K562 (cell line): Measurements from ENCODE around the gene DERL3. TPM values are rescaled to one million over a fixed set of nuclear protein-coding genes. Genes with fewer than 3 reads are reported as not detected.
A peak's percentile ranks its signal among the peaks of the same experiment; 100 is the strongest.

Source experiments
- ATAC-seq: fragments of 200-7000 bp; cut with Tn5 transposase; 3 replicates; pipeline ENCODE4 v1.9.1; 2020; ENCODE audit warnings: moderate library complexity
- BruUV-seq: library from RNA; stranded (reverse); fragments of 400-500 nt; replicated peaks from 2 replicates; lab custom pipeline; 2021; lab: Mats Ljungman, UMichigan
- CTCF ChIA-PET: fragments of 300-600 bp; formaldehyde crosslinking; extraction: SDS; loops from one replicate; lab custom pipeline; 2021; ENCODE audit warnings: low intra/inter-chr PET ratio; lab: Yijun Ruan, JAX
- POLR2A ChIA-PET: fragments of 300-600, 350-650 bp; sonication (Branson Sonifier 250); formaldehyde crosslinking; extraction: SDS; loops from one replicate; lab custom pipeline; 2021; ENCODE audit warnings: antibody characterized with exemption, inconsistent platforms; lab: Yijun Ruan, JAX
- DNase-seq, 4 experiments: peaks; one replicate each; pipeline versions ENCODE4 v3.0.0 to v3.0.0-alpha.2; 2011 to 2018; ENCODE audit warnings: low spot score in 3 of 4, mixed read lengths in 3 of 4; ENCODE audit errors: extremely low read depth in 1 of 4
- FAIRE-seq: peaks from 2 replicates; lab custom pipeline; 2011; peaks lifted over from hg19 to GRCh38; lab: Jason Lieb, UNC
- H2AFZ ChIP-seq: 2 replicates; pipeline ENCODE4 v1.6.0; 2011; ENCODE audit warnings: low read depth, low read length, control low read depth, inconsistent platforms
- H3K27ac ChIP-seq: fragments of 200-600 bp; 3 replicates; pipeline ENCODE4 v1.8.0; 2011; ENCODE audit warnings: low read depth, mild to moderate bottlenecking, control low read depth, inconsistent platforms, low read length, moderate library complexity, mixed read lengths; ENCODE audit errors: extremely low read depth
- H3K27me3 ChIP-seq, 2 experiments: fragments of 300-600 bp in 1 of 2; 2 replicates in 1 of 2; 3 replicates in 1 of 2; pipeline versions ENCODE4 v1.6.0 to v1.8.0; 2011; ENCODE audit warnings: inconsistent platforms in 2 of 2, low read length in 2 of 2, mild to moderate bottlenecking in 1 of 2, mixed read lengths in 1 of 2, moderate library complexity in 1 of 2; ENCODE audit not compliant: control insufficient read depth in 2 of 2, insufficient read depth in 2 of 2
- H3K36me3 ChIP-seq: fragments of 300-600 bp; 3 replicates; pipeline ENCODE4 v1.8.0; 2011; ENCODE audit warnings: mild to moderate bottlenecking, low read length, inconsistent platforms; ENCODE audit not compliant: control insufficient read depth, insufficient read depth
- H3K4me1 ChIP-seq, 2 experiments: fragments of 200-600 bp in 1 of 2; replicated peaks in 1 of 2; 2 replicates in 1 of 2; 3 replicates in 1 of 2; pipeline versions ENCODE4 v1.5.1 to v1.8.0; 2011; ENCODE audit warnings: inconsistent platforms in 2 of 2, low read length in 2 of 2, mild to moderate bottlenecking in 1 of 2, mixed read lengths in 1 of 2, moderate library complexity in 1 of 2; ENCODE audit not compliant: control insufficient read depth in 2 of 2, insufficient read depth in 2 of 2
- H3K4me2 ChIP-seq: 2 replicates; pipeline ENCODE4 v1.6.1; 2011; ENCODE audit warnings: low read length, control low read depth, inconsistent platforms, mixed read lengths; ENCODE audit not compliant: insufficient read depth
- H3K4me3 ChIP-seq: fragments of 200-600 bp; sonication (generic), shearing (Covaris generic); 2 replicates; pipeline ENCODE4 v1.5.1; 2016; ENCODE audit warnings: control low read depth, inconsistent platforms
- H3K79me2 ChIP-seq: fragments of 200-600 bp; 3 replicates; pipeline ENCODE4 v1.8.0; 2011; ENCODE audit warnings: low read length, inconsistent platforms; ENCODE audit not compliant: control insufficient read depth, insufficient read depth
- H3K9ac ChIP-seq, 2 experiments: 2 replicates each; pipeline versions ENCODE4 v1.6.0 to v1.6.1; 2011; ENCODE audit warnings: low read depth in 2 of 2, low read length in 2 of 2, control low read depth in 1 of 2, inconsistent platforms in 1 of 2, mild to moderate bottlenecking in 1 of 2, mixed read lengths in 1 of 2; ENCODE audit not compliant: insufficient read depth in 1 of 2
- H3K9me1 ChIP-seq: one replicate; pipeline ENCODE4 v1.6.0; 2011; ENCODE audit warnings: inconsistent platforms, mild to moderate bottlenecking, low read length, moderate library complexity; ENCODE audit not compliant: control insufficient read depth, insufficient read depth
- H3K9me3 ChIP-seq: replicated peaks from 2 replicates; pipeline ENCODE4 v1.5.1; 2011; ENCODE audit warnings: low read depth, low read length, inconsistent platforms; ENCODE audit not compliant: control insufficient read depth, insufficient read depth
- H4K20me1 ChIP-seq: replicated peaks from 2 replicates; pipeline ENCODE4 v1.6.1; 2011; ENCODE audit warnings: low read length, inconsistent platforms, mixed read lengths; ENCODE audit not compliant: control insufficient read depth, insufficient read depth
- E2F4 ChIP-seq: sonication (generic); formaldehyde crosslinking; IDR thresholded peaks from 2 replicates; pipeline ENCODE4 v1.8.0; 2022; ENCODE audit warnings: mild to moderate bottlenecking, low read depth, missing genetic modification reagents
- E2F6 ChIP-seq, 2 experiments: IDR thresholded peaks; 2 replicates each; pipeline ENCODE4 v1.6.1; 2011; ENCODE audit warnings: borderline replicate concordance in 1 of 2, control low read depth in 1 of 2, low read depth in 1 of 2, low read length in 1 of 2, mild to moderate bottlenecking in 1 of 2, mixed read lengths in 1 of 2, moderate library complexity in 1 of 2; ENCODE audit not compliant: insufficient read depth in 1 of 2, insufficient read length in 1 of 2, poor library complexity in 1 of 2, severe bottlenecking in 1 of 2; ENCODE audit errors: extremely low read depth in 1 of 2
- HDGF ChIP-seq: fragments of 450-650 bp; IDR thresholded peaks from 2 replicates; pipeline ENCODE4 v1.6.1; 2016
- HNRNPLL ChIP-seq: fragments of 200-400 bp; formaldehyde crosslinking; IDR thresholded peaks from 2 replicates; pipeline ENCODE4 v1.6.1; 2017; ENCODE audit warnings: low read length, low read depth, mild to moderate bottlenecking; ENCODE audit not compliant: poor library complexity, severe bottlenecking
- KDM5B ChIP-seq: fragments of 200-600 bp; sonication (generic); IDR thresholded peaks from 2 replicates; pipeline ENCODE4 v1.6.1; 2012; ENCODE audit warnings: low read depth, mild to moderate bottlenecking, moderate library complexity, low read length, control low read depth, inconsistent platforms; ENCODE audit not compliant: insufficient replicate concordance
- KLF10 ChIP-seq: fragments of 250-450 bp; sonication (Bioruptor Pico); IDR thresholded peaks from 2 replicates; pipeline ENCODE4 v1.6.1; 2021; ENCODE audit warnings: matching md5 sums
- MAFK ChIP-seq: IDR thresholded peaks from 2 replicates; pipeline ENCODE4 v1.6.1; 2011; ENCODE audit warnings: low read length, improper control_type of control experiment
- MAX ChIP-seq: sonication (generic); formaldehyde crosslinking; IDR thresholded peaks from 2 replicates; pipeline ENCODE4 v1.9.0; 2022; ENCODE audit warnings: mild to moderate bottlenecking, missing genetic modification reagents
- NCOR1 ChIP-seq: fragments of 450-650 bp; IDR thresholded peaks from 2 replicates; pipeline ENCODE4 v1.6.1; 2016; ENCODE audit warnings: mild to moderate bottlenecking, moderate library complexity
- POLR2G ChIP-seq: fragments of 200-400 bp; formaldehyde crosslinking; IDR thresholded peaks from 2 replicates; pipeline ENCODE4 v1.6.1; 2017; ENCODE audit warnings: low read depth, mild to moderate bottlenecking, antibody characterized with exemption, low read length, moderate library complexity
- SAP30 ChIP-seq: fragments of 200-600 bp; sonication (generic); IDR thresholded peaks from 2 replicates; pipeline ENCODE4 v1.6.1; 2012; ENCODE audit warnings: borderline replicate concordance, low read depth, mild to moderate bottlenecking, moderate library complexity, low read length, control low read depth, inconsistent platforms; ENCODE audit not compliant: insufficient read depth, poor library complexity, severe bottlenecking
- TFE3 ChIP-seq: fragments of 450-650 bp; formaldehyde crosslinking; IDR thresholded peaks from 2 replicates; pipeline ENCODE4 v1.4.0; 2020; ENCODE audit warnings: mild to moderate bottlenecking, mixed read lengths
- THAP12 ChIP-seq: fragments of 250-450 bp; sonication (Bioruptor Pico); IDR thresholded peaks from 2 replicates; pipeline ENCODE4 v1.9.0; 2021; ENCODE audit warnings: mild to moderate bottlenecking, inconsistent platforms
- WGBS: fragments of 100-300 bp; shearing (Covaris generic); methylation state at CpG from one replicate; pipeline ENCODE4 v1.1.6; 2016; ENCODE audit warnings: low coverage, mixed read lengths; ENCODE audit not compliant: insufficient coverage; ENCODE audit errors: missing lambda C conversion rate; 5-methylcytosine and 5-hydroxymethylcytosine counted together
- in situ Hi-C: fragments of 300-500 bp; cut with MboI; formaldehyde crosslinking; loops from 4 replicates; pipeline ENCODE4 v1.15.0; 2018; ENCODE audit warnings: inconsistent platforms, mixed read lengths
- intact Hi-C: fragments of 100-400 bp; cut with micrococcal nuclease; formaldehyde crosslinking; loops from 2 replicates; pipeline ENCODE4 v1.14.2; 2022
- polyA plus RNA-seq, 8 experiments: library from polyadenylated mRNA; depleted of rRNA in 4 of 8; stranded (reverse) in 5 of 8; unstranded in 3 of 8; fragments of >200 nt; fragmentation: Nextera tagmentation in 2 of 8; fragmentation: Illumina TruSeq in 1 of 8; extraction: Ambion mirVana in 2 of 8; extraction: Trizol in 1 of 8; gene quantifications; 2 replicates each; pipeline versions ENCODE4 v1.2.1 to v1.2.3, GENCODE V29; 2011 to 2014; ENCODE audit warnings: inconsistent platforms in 1 of 8, missing spikeins in 1 of 8
- total RNA-seq, 7 experiments: library from RNA; depleted of rRNA in 6 of 7; stranded (reverse); fragments of >200 nt in 6 of 7; fragmentation: Illumina TruSeq in 2 of 7; extraction: Trizol in 2 of 7; gene quantifications; 2 replicates each; pipeline versions ENCODE4 v1.2.1 to v1.2.3, GENCODE V29; 2011 to 2021; ENCODE audit warnings: low replicate concordance in 1 of 7

DERL3 gene
- total and polyA plus RNA-seq, 9 of the 15 experiments (the other 6 are each of a cell fraction or from before 2014, with no cell fraction given): 1.3 to 12.4 (median 4.8) TPM

- Histone ChIP-seq H3K4me1 (peaks cover 2 to 43% of the 10 kb centered on the region in 2 experiments; a peak in 4 of 5 replicates), H3K9me1 (no peaks in the 10 kb centered on the region), H2AFZ (no peak overlapping the region; the same call in 1 of the 2 replicates), H3K4me3 (peak overlapping the region; percentile 51), H3K27me3 (no peaks in the 10 kb centered on the region), H3K9me3 (no peaks in the 10 kb centered on the region), H3K4me2 (peak overlapping the region; percentile 79), H4K20me1 (no peaks in the 10 kb centered on the region; the same call in 1 of the 2 replicates), H3K9ac (peak overlapping the region; percentile 55 to 87; a peak in 3 of 4 replicates), H3K79me2 (no peaks in the 10 kb centered on the region), H3K27ac (no peak overlapping the region), H3K36me3 (peaks cover 29% of the 10 kb centered on the region; the same call in 2 of the 3 replicates)
- CTCF ChIA-PET: no interaction called here
- no TSS peak for BruUV-seq
- intact Hi-C loops: no loop called here
- in situ Hi-C loops: no loop called here
- DNase-seq (peak in 2 of 4 experiments; percentile 18 to 27), FAIRE-seq (no peak), ATAC-seq (no peak; the same call in 2 of the 3 replicates)
- POLR2A ChIA-PET: interaction anchor here (0.8 kb wide), 1 partner anchor 153 kb away, joined by 3 read pairs; no protein-coding TSS in a partner anchor
- no peak for TF ChIP-seq E2F4 (CRISPR knock-in tag)
- no peak for TF ChIP-seq POLR2G
- TF ChIP-seq SAP30: no peak
- TF ChIP-seq HNRNPLL: peak; percentile 81
- TF ChIP-seq THAP12 (CRISPR knock-in tag): no peak
- no peak for TF ChIP-seq MAX
- no peak for TF ChIP-seq TFE3 (CRISPR knock-in tag)
- peak in 1 of 2 experiments; percentile 17 for TF ChIP-seq E2F6 (IDR thresholded peaks at IDR 0.05; ENCODE audit: borderline replicate concordance in 1 of 2, extremely low read depth in 1 of 2, insufficient read depth in 1 of 2, insufficient read length in 1 of 2, low read depth in 1 of 2, low read length in 1 of 2, poor library complexity in 1 of 2, severe bottlenecking in 1 of 2)
- no peak for TF ChIP-seq NCOR1
- peak; percentile 9 for TF ChIP-seq KDM5B
- TF ChIP-seq KLF10 (CRISPR knock-in tag): no peak
- TF ChIP-seq HDGF: no peak
- no peak for TF ChIP-seq MAFK
- 14% methylated on average over 24 of the region's 41 CpGs for WGBS
Measured at GRCh38 chr22:23837911-23838680, 710 bp downstream of the DERL3 start.
